NT2/D1 (cell line): Measurements from ENCODE around the gene PLEKHA7.

ENCODE experiments used
- SUZ12 ChIP-seq: IDR thresholded peaks from 2 replicates; pipeline ENCODE4 v1.6.1; 2011; ENCODE audit not compliant: insufficient read length, insufficient read depth; ENCODE audit errors: extremely low read depth
- YY1 ChIP-seq: IDR thresholded peaks from 2 replicates; pipeline ENCODE4 v1.6.1; 2011; ENCODE audit not compliant: insufficient read length, insufficient read depth
- ZNF274 ChIP-seq: IDR thresholded peaks from 2 replicates; pipeline ENCODE4 v1.6.1; 2011; ENCODE audit warnings: mild to moderate bottlenecking, low read depth, low read length

DNA sequence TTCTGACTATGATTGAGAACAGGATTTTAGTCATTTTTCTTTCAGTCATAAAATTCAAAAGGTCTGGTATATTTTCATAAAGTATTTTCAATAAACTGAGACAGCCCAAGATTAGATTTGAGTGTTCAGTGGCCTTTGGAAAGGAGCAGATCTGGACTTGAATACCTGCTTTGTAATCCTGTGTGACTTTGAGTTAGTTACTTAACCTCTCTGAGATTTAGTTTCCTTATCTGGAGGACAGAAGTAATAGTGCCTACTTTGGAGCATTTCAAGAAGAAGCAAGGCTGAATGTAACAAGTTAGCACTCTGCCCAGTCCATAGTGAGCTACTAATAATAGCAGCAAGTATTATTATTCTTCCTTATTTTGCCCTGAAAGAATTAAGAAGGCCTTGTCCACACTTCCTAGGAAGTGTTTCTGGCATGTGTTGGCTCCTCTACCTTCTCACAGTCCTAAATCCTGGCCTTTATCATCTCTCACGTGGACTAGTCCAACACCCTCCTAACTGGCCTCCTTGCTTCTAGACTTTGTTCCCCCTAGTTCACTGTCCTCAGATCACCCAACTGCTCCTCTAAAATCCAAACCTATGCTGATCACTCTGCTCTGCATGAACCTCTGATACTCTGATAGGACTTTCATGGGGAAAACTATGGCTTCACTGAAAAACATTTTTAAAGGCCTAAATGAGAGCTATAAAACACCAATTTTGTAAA lies 115.8 kb downstream of the PLEKHA7 start:
- TF ChIP-seq SUZ12: no peak
- TF ChIP-seq YY1: no peak
- no peak for TF ChIP-seq ZNF274
